Subcutaneous adipose tissue (tissue), 4 donors: ENCODE data around the gene NFIX. TPM values are rescaled to one million over a fixed set of nuclear protein-coding genes. Genes with fewer than 3 reads are reported as not detected.

Experiments
- total RNA-seq, 4 donors: library from RNA; depleted of rRNA; stranded (reverse); fragments of >200 nt; gene quantifications; one replicate each; pipeline ENCODE4 v1.1.0, GENCODE V29; 2016
- TF ChIP-seq, protein P1 (sequence below): fragments of 450-650 bp; IDR thresholded peaks from one replicate; pipeline ENCODE4 v1.5.1; 2016; ENCODE audit warnings: low read depth, mild to moderate bottlenecking, control low read depth, antibody characterized with exemption, moderate library complexity

NFIX gene
- total RNA-seq, 4 donors from 2014 or later: 32.8 to 102 (median 47.0) TPM

DNA sequence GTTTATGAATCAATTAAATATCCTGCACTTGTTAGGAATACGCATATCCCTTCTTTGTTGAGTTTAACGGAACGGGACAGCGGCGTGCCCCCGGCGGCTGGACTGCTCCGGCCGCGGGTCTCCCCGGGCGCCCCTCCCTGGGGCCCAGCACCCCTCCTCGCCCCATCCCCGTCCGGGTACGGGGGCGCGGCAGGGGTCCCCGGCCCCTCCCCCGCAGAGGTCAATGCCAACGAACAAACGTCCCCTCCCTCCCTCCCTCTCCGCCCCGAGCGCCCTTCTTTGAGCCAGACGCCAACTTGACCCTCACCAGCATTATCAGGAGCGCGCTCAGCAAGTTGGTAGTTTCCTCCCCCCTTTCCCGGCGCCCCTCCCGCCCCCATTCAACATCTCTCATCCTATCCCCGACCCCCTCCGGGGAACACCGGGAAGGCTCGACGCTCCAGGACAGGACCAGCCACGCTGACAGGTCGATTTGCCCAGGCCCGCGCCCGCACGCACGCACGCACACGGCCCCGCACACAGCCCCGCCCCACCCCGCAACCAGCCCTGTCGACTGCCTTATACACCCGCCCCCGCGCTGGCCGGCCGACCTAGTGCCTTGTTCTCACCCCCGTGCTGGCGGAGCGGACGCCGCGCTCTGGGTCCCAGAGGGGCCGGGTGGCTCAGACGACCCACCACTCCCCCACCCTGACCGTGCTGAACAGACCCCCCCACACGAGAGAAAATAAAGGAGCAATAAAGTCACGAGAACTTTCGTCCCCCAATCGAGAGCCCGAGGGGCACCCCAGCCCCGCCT, 102.4 kb downstream of the NFIX start:
- TF ChIP-seq, protein P1, sequence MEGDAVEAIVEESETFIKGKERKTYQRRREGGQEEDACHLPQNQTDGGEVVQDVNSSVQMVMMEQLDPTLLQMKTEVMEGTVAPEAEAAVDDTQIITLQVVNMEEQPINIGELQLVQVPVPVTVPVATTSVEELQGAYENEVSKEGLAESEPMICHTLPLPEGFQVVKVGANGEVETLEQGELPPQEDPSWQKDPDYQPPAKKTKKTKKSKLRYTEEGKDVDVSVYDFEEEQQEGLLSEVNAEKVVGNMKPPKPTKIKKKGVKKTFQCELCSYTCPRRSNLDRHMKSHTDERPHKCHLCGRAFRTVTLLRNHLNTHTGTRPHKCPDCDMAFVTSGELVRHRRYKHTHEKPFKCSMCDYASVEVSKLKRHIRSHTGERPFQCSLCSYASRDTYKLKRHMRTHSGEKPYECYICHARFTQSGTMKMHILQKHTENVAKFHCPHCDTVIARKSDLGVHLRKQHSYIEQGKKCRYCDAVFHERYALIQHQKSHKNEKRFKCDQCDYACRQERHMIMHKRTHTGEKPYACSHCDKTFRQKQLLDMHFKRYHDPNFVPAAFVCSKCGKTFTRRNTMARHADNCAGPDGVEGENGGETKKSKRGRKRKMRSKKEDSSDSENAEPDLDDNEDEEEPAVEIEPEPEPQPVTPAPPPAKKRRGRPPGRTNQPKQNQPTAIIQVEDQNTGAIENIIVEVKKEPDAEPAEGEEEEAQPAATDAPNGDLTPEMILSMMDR: no peak

- TF ChIP-seq, protein P1: no peak
These were observed 103.2 kb downstream of the NFIX start for GRCh38 chr19:13098277-13099072.

DNA sequence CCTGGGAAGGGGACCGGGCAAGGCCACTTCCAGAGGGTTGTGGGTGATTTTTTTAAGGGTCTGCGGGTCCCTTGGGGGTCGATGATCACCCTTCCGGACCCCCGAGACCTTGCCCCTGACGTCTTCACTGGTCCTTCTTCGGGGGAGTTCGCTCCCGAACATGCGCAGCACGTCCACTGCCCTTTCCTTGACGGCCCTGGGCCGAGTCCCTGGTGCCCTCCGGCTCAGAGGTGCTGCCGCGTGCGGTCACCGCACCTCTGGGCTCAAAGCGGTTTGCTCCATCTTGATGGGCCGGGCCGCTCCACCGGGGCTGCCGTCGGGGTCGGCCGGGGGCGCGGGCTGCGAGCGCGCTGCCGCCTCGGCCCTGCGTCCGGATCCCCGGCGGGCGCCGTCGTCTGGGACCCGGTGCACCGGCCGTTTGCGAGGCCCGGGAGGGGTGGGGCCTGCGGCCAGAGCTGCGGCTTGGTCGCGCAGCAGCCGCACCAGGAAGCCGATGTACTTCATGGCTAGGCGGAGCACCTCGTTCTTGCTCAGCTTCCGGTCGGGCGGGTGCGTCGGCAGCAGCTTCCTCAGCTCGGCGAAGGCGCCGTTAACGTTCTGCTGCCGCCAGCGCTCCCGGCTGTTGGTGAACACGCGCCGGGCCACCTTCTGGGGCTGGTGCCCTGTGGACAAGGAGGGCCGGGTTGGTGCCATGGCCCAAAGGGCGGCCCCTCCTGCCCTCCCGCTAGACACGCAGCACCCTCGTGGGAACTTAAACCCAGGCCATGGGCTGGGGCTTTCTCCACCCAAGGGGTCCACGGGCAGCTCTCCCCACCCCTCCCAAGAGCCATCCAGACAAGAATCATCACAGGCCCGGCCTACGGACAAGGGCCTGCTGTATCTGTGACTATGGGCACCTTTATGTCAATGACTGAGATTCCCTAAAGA, 104.1 kb downstream of the NFIX start:
- TF ChIP-seq, protein P1: no peak

DNA sequence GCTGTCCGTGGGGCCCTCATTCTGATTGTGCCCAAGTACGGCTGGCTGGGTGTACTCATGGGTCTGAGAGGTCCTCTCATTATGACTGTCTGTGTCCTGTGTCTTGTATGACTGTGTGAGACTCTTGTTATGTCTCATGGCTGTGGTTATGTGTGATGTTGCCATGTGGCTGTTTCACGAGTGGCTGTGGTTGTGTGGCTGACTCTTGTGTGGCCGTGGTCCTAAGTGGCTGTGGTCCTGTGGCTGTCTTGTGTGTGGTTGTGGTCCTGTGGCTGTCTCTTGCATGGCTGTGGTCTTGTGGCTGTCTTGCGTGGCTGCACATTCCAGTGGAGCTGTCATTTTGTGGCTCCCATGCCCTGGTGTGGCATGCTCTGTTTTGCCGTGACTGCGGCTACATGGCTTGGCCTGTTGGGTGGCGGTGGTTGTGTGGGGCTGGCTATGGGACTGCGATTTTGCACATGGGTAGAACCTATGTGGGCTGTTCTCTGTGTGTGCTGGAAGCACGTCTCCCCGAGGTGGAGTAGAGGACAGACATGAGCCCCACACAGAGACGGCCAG, 104.8 kb downstream of the NFIX start:
- TF ChIP-seq, protein P1: no peak

DNA sequence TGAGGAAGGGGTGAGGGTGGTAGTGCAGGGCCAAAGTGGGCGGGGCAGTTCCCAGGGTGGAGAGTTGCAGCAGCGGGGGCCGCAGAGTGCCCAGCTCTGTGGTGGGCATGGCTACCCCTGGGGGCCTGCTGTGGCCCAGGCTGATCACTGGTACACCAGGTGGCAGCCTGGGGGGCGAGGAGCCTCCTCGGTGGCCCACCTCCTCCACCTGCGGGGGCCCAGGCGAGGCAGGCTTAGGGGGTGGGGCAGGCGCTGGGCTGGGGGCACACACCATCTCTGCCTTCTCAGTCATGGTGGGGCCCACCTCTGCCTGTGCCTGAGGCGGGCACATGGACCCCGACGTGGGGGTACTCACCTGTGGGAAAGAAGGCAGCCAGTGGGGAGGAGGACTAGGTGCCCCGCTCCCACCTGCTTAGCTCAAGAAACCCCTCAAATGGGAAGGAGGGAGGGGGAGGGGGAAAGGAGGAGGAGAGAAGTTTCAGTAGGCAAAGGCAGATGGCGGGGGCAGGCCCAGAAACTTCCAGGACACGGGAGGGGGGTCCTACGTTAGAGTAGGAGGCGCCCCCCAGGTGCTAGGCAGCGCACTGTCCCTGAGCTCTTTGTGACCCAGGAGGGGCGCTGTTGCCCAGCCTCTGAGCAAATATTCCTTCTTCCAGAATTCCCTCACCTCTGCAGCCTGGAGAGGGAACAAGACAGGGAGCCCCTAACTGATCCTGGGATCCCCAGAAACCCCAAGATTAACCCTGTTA, 105.7 kb downstream of the NFIX start:
- TF ChIP-seq, protein P1: no peak

DNA sequence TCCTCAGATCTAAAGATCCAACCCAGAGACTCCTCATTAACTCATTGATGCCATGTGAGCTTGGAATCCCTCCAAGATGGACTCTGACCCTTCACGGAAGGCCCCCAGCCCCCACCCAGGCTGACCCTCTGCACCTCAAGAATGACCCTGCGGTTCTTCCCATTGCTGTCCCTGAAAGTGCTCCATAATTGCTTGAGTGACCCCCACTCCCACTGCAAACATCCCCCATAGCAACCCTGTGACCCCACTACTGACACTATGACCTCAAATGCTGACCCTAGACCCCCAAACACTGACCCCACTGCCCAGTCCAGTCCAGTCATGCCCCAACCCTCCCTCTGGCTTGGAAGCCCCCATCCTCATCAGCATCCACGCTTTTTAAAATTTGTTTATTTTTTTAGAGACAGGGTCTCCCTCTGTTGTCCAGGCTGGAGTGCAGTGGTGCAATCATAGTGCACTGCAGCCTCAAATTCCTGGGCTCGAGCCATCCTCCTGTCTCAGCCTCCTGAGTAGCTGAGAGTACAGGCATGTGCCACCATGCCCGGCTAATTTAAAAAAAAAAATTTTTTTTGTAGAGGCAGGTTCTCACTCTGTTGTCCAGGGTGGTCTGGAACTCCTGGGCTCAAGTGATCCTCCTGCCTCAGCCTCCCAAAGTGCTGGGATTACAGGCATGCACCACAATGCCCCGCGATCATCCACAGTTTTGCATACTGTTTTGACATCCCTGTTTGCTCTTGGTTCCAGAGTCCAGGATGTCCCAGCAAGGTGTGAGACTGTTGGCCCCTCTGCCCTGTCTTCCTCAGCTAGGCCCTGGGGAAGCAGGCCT, 106.5 kb downstream of the NFIX start:
- TF ChIP-seq, protein P1: no peak
